Endothelial cell of hepatic sinusoid (primary cell): Measurements from ENCODE around the gene ZNF625.

Experiments used
- in situ Hi-C: cut with HindIII; loops from 2 replicates; pipeline ENCODE4 v1.10.0; 2017; ENCODE audit warnings: low sequenced_read_pairs

The ZNF625 gene

DNA sequence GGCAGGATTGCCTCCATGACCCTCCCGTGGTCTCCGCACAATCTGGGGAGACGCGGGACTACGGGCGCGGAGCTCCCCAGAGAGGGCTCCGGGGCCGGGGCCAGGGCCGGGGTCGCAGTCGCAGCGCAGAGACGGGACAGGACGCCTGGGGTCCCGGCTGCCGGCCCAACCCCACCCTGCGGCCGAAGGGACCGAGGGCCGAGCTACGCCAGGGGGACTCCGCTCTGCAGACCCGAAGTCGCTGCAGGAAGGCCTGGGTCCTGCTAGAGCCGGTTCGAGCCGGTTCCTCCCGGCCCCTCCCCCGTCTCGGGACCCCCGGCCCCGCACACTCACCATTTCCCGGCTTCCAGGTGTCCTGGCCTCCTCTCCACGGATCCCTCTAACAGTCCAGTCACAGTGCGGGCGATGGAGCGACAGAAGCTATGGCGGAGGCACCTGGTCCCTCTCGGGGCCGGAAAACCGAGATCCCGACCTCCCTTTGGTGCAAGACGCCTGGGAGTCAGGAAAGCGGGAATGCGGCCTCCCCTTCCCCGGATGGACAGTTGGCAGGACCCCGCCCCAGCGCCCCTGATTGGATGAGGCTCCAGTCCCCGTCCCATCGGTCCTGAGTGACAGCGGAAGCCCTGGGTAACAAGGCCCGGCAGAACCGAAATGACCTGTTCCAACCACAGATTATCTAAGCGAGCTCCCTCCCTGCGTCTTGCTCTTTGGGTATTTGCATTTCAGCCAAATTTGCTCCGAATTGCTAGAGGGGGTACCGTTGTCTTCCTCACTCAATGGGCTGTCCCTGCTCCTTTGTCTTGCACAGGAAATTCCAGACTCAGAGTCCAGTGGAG is at the start of gene ZNF625:
TSS of gene ZNF625 (minus strand) at position 512 of the 836 bp plus-strand sequence. CDS start at position 336, 176 bp downstream.
- in situ Hi-C loops: no loop called here

DNA sequence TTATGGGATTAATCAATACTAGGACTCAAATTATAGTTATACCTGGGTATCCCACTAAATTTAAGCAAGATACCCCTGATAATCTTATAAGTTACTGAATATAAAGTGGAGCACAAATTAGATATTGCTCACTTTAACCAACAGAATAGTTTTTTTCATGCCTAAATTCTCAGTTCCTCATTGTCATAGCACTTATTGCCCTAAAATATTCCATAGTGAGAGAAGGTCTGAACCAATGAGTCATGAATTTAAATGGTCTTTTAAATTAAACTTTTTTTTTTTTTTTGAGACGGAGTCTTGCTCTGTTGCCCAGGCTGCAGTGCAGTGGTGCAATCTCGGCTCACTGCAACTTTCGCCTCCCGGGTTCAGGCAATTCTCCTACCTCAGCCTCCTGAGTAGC is 48.8 kb upstream of the ZNF625 start:
- in situ Hi-C loops: no loop called here

DNA sequence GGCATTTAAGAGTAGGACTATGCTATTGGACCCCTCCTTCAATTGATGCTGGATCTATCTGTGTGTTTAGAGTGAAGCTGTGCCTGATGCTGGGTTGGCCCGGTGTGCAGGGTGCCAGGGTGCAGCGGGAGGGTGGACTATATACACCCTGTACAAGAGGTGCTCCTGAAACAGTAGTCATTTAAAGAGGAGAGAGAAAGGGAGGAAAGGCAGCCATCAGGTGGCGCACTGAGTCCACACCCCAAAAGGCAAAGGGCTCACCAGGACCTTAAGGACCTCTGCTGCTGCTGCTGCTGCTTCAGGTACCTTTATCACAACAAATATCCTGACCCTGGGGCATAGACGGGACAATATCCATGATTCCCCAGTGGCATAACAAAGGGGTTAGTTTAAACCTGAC is 45.7 kb upstream of the ZNF625 start:
- in situ Hi-C loops: no loop called here

DNA sequence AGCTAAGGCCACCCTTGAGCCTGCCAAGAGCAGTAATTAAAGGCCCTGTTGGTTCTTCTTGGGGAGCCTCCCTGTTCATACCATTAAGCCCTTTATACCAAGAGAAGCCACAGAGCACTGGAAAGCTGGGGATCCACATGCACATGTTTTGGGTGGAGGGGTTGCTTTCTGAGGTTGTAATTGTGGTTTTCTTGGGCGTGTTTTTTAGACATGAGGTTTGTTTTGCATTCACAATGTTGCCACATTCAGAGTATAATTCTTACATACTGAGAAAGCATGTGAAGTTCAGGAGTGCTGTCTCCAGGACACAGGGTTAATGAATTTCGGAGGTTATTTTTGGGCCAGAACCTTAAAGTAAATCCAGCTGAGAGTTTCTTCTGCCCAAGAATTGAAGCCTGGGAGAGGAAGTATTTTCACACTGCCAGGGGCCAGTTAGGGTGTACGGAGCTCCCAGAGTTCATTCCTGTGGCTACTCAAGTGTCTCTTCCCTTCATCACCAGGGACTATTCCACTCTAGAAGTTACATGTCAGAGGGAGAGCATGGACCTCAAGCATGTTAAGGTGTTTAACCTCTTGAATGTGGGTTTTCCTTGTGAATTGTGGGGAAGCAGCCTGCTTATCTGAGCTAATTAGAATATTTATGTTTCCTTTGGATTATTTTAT is 43.4 kb upstream of the ZNF625 start:
- in situ Hi-C loops: no loop called here

DNA sequence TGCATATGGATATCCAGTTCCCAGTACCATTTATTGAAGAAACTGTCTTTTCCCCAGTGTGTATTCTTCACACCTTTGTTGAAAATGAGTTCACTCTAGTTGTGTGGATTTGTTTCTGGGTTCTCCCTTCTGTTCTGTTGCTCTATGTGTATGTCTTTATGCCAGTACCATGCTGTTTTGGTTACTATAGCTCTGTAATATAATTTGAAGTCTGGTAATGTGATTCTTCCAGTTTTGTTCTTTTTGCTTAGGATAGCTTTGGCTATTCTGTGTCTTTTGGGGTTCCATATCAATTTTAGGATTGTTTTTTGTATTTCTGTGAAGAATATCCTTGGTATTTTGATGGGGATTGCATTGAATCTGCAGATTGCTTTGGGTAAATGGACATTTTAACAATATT is 41.6 kb upstream of the ZNF625 start:
- in situ Hi-C loops: no loop called here

DNA sequence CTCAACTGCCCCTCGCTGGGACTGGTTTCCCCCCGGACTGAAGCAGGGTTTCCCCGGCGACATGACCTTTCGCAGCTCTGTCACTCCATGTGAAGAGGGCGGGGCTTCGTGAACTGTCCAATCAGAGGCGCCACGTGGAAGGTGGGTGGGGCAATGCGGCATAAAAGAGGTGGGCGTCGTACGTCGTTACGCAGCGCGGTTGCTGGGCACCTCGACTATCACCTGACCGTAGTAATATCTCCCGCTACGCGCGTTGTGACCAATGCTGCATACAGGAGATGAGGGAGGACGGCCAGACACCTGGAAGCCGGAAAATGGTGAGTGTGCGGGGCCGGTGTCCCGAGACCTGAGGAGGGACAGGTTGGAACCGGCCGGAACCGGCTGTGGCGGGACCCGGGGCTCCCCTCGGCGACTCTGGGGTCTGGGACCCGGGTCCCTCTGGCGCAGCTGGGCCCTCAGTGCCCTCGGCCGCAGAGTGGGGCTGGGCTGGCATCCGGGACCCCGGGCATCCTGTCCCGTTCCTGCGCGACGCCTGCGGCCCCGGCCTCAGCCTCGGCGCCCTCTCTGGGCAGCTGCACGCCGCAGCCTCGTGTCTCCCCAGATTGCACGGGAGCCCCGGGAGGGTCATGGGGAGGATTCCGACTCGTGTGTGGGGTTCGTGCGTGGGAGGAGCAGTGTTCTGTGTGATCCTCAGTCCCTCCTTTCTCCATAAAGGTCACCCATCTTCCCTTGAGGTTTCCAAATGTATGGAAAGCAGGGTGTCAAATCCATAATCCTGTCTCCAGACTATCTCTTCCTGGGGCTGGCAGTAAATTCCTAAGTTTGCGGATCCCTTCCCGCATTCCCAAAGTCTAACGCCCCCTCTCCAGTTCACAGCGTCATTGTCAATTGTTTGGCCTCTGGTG is 38.5 kb upstream of the ZNF625 start:
- in situ Hi-C loops: no loop called here

DNA sequence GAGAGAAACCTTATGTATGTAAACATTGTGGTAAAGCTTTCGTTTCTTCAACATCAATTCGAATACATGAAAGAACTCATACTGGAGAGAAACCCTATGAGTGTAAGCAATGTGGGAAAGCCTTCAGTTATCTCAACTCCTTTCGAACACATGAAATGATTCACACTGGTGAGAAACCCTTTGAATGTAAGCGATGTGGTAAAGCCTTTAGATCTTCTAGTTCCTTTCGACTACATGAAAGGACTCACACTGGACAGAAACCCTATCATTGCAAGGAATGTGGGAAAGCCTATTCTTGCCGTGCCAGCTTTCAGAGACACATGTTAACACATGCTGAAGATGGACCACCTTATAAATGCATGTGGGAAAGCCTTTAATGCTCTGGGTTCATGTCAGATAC is 31.1 kb upstream of the ZNF625 start:
- in situ Hi-C loops: loop anchor here (5.0 kb wide), 1 partner anchor 45 kb away; the partner anchor contains the start of gene ZNF20

DNA sequence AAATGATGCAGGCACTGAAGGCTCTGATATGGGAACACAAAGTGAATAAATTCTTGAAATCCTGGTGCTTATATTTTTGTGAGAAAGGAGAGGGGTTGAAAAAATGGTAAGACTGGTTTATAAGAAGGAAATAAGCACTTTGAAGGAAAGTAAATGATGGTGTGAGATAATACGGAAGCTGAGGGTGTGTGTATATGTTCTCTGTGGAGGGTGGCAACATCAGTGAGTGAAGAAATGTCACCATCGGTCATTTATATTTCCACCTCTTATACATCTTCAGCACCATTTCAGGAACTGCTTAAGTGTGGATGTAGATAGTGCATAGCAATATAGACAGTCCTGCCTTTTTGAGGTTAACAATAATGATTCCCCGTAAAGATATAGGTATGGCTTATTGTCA is 23.8 kb upstream of the ZNF625 start:
- in situ Hi-C loops: no loop called here

DNA sequence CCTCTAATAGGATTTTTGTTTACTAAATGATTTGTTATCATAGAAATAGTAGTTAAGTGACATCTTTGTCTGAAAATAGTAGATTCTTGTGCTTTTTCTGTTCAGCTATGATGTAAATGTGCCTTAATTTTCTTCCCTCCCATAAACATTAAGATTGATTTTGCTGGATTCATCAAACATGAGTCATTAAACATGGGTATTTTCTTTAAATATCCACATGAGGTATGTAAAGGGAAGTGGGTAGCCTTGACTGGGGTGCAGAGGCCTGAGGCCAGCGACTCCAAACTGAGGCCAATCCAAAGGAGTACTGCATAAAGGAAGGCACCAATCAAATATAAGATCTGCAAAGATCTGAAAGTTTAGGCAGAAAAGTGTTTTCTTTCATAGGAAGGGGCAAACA is 10.1 kb upstream of the ZNF625 start:
- in situ Hi-C loops: no loop called here

DNA sequence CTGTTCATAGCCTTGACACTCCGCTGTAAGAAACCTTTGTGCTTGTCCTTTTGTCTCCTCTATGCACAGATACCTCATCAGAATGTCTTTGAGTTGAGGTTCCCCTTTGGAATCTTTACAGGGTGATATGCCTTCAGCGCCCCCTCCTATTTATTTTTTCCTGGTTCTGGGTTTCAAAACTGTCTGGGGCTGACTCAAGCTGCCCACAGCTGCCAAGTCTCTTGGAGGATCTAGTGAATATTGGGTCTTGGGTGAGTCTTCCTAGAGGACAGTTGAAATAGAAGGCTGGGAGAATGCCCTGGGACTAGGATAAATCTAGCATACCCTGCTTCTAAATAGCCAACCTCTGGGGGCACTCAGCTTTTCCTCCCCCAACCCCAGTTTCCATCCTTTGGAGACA is 7.3 kb upstream of the ZNF625 start:
- in situ Hi-C loops: no loop called here

DNA sequence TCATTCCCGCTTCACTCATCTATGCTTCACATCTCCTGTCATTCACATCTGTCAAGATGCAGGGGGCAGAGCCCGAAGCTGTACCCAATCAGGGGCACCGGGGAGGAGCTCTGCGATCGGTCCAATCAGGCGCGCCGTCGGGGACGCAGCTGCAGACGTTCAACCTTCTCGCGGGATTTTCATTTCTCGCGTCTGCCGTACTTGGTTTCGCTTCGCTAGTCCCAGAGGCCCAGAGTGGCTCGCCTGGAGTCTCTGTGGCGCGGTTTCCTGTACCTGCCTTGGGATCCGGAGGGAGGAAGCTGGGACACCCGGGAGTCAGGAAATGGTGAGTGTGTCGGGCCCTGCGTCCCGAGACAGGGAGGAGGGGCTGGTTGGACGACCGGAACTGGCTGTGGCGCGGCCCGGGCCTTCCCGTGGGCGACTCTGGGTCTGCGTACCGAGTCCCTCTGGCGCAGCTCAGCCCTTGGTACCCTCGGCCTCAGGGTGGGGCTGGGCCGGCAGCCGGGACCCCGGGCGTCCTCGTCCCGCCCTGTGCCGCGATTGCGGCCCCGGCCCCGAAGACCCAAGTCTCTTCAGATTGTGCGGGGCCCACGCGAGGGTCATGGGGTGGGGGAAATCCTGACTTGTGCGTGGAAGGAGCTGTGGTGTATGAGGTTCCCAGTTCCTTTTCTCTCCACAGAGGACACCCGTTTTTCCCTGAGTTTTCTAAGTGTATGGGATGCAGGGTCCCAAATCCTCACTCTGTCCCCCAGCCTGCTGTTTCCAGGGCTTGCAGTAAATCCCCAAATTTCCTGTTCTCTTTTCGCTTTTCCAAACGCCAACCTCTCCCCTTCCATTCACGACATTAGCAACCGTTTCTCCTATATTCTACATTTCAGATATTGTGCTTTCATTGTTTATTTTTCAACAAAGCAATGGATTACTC is 6.6 kb upstream of the ZNF625 start, which contains the start of gene ZNF136:
TSS of gene ZNF136 (plus strand) at position 215 of the 925 bp plus-strand sequence. CDS start at position 323, 108 bp downstream.
- in situ Hi-C loops: no loop called here

DNA sequence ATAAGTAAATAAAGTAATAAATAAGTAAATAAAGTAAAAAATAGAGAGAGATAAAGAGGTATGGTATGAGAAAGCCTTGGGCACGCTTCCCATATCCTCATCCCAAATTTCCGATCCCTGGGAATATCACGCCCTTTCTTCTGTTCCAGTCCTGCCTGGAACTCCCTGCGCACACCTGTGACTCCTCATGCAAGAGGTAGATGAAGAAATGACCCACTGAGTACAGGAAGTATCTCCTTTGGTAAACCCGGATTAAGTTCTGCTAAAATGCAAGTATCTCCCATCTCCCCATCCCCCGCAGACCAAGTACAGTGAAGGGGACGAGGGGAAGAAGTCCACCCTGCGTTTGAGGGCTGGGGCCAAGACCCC is 6.0 kb upstream of the ZNF625 start:
- in situ Hi-C loops: no loop called here

DNA sequence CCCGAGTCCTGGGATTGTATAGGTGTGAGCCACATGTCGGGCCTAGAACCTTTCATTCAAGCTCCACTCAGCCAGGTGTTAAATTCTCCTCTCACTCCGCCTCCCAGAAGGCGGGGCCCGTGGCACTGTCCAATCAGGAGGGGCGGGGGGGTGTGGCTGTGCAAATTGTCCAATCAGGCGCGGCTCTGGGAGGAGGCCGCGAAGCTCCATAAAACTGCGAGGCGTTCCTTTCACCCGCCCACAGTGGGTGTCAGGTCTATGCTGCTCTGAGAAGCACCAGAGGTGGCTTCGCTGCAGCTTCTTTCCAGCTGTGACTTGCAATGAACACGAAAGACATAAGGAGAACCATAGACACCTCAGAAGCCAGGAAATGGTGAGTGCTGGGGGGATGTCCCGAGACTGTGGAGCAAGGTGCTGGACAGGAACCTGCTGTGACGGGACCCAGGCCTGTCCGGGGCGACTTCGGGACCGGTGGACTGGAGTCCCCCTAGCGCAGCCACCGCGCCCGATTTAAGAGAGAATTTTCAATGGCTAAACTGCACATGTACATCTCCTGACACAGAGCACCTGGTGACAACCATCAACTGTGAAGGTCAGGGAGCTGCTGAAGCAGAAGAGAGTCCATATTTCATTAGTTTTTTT is 3.4 kb upstream of the ZNF625 start:
- in situ Hi-C loops: no loop called here

DNA sequence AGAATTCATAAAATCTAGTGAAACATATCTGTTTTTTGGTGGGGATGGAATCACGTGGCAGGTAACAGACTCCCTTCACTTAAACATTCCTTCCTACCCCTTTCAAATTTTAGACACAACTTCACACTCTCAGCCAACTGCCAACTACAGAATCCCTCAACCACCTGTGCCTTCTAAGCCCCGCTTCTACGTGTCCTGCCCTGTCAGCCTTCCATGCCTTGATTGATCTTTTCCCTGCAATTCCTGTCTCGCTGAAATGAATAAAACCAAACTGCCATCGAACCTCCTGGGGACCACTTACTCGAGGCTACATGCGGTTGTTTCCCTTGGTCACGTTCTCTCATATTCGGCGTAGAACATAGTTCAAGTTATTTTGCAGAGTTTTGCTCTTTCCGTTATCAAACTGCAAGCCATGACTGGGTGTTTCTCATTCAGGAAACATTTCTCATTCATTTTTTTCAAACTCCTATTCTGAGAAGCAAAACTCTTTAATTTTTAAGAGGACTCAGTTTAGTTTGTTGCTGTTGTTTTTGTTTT is 1.1 kb downstream of the ZNF625 start:
- in situ Hi-C loops: no loop called here

DNA sequence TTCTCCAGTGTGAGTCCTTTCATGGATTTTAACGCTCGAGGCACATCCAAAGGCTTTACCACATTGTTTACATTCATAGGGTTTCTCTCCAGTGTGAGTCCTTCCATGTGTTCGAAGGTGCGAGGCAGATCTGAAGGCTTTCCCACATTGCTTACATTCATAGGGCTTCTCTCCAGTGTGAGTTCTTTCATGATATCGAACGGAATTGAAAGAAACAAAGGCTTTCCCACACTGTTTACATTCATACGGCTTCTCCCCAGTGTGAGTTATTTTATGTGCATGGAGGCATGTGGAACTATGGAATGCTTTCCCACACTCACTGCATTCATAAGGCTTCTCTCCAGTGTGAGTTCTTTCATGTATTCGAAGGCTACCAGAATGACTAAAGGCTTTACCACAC is 11.2 kb downstream of the ZNF625 start:
- in situ Hi-C loops: loop anchor here (5.0 kb wide), 1 partner anchor 33 kb away; no protein-coding TSS in a partner anchor

DNA sequence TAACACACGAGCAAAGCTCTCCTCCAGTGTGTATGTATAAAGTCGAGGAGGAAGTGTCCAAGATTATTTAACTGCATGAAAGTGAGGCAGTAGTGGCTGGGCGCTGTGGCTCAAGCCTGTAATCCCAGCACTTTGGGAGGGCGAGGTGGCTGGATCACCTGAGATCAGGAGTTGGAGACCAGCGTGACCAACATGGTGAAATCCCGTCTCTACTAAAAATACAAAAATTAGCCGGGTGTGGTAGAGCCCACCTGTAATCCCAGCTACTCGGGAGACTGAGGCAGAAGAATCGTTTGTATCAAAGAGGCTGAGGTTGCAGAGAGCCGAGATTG is 15.2 kb downstream of the ZNF625 start:
- in situ Hi-C loops: loop anchor here (5.0 kb wide), 1 partner anchor 46 kb away; no protein-coding TSS in a partner anchor

DNA sequence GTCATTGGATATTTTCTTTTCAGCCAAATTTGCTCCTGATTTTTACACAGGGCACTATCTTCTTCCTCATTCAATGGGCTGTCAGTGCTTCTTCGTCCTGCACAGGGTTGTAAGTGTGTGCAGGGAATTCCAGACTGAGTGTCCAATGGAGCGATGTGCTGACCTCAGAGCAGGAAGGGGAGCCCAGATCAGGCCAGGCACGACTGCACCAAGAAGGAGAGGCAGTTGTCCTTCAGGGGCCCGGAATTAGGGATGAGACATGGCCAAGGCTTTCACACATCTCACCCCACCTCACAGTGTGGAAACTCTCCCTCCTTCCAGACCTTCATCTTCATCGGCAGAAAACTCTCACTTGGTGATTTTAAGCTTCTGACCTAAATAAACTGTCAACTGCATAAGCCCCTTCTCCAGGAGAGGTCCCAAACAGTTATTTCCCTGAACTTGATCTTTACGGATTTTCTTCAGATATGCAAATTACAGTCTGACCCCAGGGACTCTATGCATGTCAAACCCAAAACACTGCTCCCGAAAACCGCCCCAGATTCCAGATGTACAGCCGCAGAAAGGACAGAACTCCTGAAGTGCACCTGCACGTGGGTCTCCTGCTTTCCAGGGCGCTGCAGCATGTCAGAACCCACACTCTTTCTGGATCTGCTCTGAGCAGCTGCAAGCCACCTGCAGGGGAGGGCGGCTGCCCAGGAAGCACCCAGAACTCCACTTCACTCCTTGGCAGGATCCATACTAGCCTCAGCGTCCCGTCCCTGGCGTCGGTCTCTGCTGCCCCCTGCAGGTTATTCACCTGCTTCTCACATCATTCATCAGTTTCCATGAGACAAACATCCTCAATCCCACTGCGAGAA is 15.8 kb downstream of the ZNF625 start:
- in situ Hi-C loops: loop anchor here (5.0 kb wide), 1 partner anchor 47 kb away; no protein-coding TSS in a partner anchor

DNA sequence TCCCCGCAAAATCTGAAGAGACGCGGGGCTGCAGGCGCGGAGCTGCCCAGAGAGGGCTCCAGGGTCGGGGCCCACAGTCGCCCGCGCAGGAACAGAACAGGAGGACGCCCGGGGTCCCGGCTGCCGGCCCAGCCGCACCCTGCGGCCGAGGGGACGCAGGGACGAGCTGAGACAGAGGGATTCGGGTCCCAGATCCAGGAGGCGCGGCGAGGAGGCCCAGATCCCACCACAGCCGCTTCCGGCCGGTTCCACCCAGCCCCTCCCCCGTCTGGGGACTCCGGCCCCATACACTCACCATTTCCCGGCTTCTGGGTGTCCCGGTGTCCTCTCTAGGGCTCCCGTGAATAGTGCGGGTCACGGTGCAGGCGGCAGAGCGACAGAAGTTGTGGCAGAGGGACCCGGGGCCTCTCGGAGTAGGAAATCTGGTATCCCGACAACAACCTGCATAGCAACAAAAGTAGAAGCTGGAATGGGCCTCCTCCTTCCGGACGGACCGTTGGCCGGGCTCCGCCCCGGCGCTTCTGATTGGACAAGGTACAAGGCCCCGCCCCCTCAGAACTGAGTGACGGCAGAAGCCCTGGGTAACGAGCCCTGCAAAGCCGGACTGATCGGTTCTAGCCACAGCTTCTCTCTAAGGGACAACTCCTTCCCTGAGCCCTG is 16.5 kb downstream of the ZNF625 start, which contains the start of gene ZNF20:
TSS of gene ZNF20 (minus strand) at position 466 of the 660 bp plus-strand sequence. CDS start at position 298, 168 bp downstream.
- in situ Hi-C loops: loop anchor here (5.0 kb wide), 1 partner anchor 47 kb away; no protein-coding TSS in a partner anchor
